ENCODE results near the gene MYO18A.

Gene MYO18A

DNA sequence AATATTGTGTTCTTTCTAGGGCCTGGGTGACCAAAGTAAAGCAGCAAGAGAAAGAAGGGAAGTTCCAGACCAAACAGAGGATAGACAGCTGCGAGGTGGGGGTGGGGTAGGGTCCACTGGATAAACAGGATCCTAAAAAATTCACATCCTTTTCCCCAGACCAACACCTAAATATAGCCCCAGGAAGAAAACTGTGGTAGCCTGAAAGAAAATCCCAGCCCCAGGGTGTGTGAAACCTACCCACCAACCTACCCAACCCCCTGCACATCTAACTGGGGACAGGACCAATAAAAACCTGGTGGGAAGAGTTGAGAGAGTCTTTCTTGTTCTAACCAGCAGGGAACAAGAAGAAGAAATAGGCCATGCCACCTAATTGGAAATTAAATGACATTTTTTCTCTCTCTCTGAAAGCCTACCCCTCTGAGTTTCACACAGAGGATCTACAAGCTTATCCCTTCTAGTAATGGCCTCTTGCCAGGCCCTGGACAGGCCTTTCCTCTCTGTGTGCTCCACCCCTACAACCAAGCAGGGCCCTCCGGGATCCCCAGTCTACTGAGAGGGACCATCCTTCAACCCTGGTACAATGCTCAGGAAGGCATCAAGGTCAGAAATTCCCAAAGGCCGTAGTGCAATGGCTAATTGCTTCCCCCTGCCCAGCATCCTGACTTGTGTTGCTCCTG lies 12.0 kb downstream of the MYO18A start:
- DNase-seq (ENCODE audit: low read depth in 2 of 2): no peak

DNA sequence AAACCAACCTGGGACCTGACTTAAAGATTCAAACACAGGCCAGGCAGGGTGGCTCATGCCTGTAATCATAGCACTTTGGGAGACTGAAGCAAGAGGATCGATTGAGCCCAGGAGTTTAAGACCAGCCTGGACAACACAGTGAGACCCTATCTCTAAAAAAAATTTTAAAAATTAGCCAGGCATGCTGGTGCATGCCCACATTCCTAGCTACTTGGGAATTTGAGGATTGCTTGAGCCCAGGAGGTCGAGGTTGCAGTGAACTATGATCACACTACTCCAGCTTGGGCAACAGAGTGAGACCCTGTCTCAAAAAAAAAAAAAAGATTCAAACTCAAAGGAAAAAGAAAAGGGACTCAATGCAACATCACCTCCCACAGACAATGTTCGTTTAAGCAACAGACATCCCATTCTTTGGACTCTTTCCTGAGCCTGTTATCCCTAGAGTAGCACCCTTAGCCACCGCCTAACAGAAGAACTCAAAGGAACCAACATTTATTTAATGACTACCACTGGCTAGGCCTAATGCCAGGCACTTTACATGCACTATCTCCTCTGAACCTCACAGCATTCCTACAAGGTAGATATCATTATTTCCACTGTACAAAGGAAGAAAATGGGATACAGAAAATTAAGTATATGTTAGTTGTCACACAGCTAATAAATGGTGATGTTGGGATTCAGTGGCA lies 12.7 kb downstream of the MYO18A start:
- no peak for DNase-seq (ENCODE audit: low read depth in 2 of 2)

DNA sequence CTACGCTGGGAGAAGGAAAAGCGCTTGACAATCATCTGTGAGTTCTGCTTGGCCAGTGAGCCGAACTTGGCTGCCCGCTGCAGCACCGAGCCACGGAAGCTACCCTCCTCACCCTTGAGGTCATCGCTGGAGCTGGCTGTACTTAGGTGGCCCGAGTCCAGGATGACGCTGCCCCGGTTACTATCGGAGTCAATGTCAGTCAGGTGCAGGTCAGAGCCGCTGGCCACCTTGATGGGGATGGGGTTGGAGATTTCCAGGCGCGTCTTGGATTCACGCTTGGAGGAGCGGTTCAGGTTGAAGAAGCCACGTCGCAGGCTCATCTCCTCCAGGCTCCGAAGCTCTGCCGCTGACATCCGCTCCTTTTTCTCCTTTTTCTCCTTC lies 13.7 kb downstream of the MYO18A start:
- no peak for DNase-seq (ENCODE audit: low read depth in 2 of 2)

DNA sequence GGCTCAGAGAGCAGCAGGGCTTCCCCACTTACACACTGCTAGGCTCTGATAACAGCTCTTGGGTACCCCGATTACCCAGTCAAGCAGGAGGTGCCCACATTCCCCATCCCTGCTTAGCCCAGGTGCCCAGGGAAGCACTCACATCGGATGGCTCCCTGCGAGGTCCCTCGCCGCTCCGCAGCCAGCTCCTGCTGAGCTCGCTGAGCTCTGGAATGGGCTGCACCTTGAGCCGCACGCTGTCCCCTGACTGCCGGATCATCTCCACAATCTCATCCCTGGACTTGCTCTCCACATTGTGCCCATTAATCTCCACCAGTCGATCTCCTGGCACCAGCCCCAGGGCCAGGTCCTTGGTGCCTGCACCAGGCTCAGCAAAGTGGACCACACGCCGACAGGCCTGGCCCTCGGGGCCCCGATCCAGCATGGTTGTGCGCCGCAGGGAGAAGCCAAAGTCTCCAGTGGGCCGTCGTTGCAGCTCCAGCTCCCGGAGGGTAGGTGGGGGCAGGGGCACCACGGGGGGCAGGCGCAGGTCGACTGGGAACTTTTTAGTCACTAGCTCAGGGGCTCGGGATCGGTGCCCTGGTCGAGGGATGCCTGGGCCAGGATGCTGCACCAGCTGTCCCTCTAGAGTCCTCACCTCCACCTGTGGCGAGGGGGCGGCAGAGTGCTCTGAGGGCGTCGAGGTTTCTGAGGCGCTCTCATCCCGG lies 14.2 kb downstream of the MYO18A start:
- no peak for DNase-seq (ENCODE audit: low read depth in 2 of 2)

DNA sequence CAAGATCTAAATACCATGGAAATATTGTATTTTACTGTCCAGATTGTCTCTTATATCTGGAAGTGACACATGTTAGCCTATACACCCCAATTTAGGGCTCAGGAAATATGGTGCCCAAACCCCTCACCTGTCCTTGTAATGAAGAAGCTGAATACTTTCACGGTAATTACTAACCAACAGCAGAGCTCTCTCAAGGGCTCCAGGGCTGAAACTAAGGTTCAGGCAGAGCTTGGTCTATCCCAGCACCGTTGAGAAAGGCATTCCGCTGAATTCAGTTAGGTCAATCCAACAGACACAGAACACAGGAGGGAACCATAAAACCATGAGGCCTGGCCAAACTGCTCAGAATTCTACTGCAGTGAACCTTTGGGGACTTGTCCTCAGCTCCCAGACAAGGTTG lies 14.9 kb downstream of the MYO18A start:
- DNase-seq (ENCODE audit: low read depth in 2 of 2): no peak

DNA sequence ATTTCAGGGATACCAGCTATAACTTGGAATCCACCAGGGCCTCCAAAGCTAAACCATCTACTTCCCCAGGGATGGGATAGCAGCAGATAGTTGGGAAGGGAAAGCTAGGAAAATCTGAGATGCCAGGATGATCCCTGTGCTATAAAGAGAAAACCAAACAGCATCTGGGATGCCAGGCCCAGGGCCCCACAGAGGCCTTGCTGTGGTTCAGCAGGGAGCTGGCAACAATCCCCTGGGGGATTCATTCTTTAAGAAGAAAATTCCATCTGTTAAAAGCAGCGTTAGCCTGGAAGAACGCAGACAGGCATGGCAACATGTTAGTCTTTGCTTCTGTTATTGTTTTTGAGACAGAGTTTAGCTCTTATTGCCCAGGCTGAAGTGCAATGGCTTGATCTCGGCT lies 16.6 kb downstream of the MYO18A start:
- DNase-seq (ENCODE audit: low read depth in 2 of 2): no peak

DNA sequence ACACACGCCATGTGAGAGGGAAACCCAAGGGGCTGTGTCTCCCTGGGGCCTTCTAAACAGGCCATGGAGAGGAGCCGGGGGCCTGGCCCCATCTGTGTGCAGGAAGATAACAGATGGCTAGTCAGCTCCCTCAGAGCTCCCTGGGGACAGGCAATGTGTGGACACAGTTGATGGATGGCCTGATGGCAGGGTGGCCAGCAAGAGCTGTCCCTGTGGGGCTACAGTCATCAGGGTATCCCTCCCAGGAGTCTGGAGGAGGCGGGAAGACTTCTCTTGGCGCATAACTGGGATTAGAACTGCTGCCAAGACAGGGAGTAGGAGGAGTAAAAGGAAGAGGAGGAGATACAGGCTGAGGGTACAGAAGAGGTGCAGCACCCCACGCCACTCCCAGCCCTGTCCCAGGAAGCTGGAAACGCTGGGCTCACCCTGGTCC lies 17.3 kb downstream of the MYO18A start:
- no peak for DNase-seq (ENCODE audit: low read depth in 2 of 2)

DNA sequence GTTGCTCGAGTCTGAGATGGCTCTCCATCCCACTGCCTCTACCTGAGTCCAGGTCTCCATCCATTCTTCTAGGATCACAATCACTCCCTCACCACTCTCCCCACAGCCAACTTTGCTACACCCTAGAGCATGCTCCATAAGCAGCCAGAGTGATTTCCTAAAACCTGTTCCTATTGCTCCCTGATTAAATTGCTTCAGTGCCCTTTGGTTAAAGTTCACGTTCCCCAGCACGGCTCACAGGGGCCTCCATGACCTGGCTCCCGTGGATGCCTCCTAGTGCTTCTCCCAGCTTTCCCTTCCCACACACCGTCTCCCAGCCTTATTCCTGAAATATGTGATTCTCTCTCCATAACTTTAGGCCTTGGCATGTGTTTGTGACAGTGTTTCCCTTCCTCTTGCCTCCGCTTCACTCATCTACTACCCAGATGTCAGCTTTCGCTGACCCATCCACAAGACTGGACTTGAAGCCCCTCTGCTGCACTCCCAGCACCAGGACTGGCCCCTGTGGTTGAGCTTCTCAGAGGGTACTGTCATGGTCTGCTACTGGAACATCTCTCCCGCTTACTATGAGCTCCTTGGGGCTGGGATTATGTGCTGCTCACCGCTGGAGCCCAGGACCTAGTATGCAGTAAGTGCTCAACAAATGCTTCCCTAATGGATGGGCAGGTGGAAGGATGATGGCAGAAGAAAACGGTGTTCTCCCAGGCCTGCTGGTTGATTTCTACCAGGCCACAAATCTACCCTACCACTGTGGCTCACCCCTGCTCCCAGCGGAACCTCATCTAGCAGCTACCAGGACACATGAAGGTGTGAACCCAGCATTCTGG lies 17.9 kb downstream of the MYO18A start:
- no peak for DNase-seq (ENCODE audit: low read depth in 2 of 2)

DNA sequence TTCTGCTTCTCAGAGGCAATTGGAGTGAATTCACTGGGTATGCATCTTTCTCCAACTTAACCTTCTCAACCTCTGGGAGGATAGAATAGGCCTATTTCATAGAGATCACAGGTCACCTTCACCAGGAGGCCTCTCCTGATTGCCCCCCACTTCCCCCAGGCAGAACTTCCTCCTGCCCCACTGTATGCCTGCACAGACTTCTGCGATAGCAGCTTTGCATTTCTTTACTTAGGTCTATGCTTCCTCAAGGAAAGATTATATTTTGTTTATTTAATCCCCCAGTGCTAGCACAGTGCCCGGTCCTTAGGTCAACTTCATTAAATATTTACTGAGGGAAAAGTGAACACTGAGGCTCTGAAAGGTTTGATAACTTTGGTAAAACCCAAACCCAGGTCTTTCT lies 19.9 kb downstream of the MYO18A start:
- DNase-seq (ENCODE audit: low read depth in 2 of 2): no peak

DNA sequence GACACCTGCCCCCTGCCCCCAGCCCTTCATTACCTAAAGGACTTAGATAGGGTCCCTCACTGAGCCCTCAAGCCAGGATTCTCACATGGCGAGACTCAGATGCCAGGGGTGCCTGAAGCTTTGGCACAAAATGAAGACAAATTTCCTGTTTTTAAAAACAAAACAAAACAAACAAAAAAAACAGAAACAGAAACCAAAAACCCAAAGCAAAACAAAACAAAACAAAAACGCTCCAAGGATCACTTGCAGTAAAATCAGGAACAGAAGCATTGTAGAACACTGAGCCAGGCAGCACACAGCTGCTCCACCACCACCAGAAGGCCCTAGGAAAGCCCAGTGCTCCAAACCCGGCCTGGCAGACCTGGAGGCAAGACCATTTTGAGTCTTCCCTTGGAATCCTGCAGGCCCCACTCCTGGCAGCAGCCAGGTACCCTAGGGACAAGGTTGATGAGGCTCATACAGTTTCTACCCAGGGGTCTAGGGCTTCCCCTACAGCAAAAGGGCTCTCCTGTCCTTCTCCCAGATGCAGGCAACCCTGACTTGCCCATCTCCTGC lies 20.8 kb downstream of the MYO18A start:
- DNase-seq (ENCODE audit: low read depth in 2 of 2): no peak

DNA sequence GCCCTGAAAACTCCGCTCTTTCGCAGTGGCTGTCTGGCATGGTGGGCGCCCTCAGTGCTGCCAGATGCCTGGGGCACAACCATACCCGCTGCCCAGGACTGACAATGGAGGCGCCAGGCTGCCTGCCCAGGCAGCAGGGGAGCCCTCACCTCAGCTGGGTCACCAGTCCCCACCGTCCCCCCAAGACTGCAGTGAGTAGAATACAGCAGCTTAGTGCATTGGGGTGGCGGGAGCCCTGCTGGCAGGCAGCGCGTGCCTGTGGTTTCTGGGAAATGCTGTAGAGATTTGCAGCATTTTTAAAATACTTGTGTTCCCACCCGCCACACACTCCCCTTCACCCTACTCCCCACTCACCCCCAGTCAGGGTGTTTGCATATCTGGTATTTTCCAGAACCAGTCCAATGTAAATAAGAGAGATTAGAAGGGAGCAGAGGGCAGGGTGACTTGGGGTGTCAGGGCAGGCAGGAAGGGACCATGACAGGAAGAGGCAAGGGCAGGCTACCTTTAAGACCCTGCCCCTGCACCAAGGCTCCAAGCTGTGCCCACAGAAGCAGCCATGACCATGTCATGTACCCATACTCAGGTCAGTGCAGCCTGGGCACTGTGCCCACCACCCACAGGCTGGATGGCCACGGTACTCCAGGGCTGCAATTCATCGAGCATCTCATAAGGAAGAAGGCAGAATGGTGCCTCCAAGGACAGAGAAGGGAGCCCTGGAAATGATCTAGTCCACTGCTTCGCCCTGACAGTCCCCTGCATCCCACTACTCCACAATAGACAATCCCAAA lies 21.5 kb downstream of the MYO18A start:
- no peak for DNase-seq (ENCODE audit: low read depth in 2 of 2)

DNA sequence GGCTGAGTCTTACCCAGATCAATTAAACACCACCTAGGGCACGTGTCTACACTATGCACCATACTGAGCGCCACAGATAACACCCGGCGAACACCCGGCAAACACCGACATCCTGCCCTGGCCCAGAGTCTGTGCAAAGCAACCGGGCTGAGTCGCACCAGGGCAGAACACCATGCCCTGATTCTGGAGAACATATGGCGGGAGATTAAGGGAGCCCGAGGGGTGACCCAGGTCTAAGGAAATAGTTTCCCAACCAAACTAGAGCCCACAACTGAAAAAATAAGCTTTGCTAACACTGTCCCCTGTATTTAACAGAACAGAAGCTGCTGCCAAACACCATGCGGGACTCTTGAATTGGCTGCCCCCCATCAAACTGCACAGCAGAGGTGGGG lies 22.1 kb downstream of the MYO18A start:
- no peak for DNase-seq (ENCODE audit: low read depth in 2 of 2)

DNA sequence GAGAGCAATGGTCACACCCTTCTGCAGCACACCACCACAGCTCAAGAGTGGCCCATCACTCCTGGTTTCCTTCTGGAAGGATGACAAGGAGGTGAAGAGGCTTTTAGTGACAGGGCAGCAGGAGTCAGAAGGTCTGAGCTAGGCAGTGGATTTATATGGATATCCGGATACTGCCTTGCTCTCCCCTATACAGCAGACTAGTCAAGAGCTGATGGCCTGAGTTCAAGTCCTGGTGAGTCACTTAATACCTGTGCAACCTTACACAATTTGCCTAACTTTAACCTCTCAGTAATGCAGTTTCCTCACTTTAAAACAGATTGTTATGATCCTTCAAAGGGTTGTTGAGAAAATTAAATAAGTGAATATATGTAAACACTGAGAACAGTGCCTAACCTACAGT lies 22.9 kb downstream of the MYO18A start:
- DNase-seq (ENCODE audit: low read depth in 2 of 2): no peak

DNA sequence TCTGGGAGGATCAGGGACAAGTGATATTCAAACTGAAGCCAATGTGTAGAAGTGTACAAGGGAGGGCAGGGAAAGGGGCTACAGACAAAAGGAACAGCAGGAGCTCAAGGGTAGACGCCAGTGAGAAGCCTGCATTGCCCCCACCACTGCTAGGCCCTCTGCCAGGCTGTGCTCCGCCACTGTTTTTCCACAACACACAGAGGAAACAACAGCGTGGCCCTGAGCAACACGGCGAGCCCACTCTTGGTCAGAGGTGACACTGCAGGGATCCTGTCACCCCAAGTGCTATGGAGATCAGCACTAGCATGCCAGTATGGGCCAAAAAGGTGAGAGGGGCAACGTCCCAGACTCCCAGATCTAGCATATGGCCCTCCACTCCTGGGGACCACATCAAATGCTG lies 23.4 kb downstream of the MYO18A start:
- no peak for DNase-seq (ENCODE audit: low read depth in 2 of 2)

DNA sequence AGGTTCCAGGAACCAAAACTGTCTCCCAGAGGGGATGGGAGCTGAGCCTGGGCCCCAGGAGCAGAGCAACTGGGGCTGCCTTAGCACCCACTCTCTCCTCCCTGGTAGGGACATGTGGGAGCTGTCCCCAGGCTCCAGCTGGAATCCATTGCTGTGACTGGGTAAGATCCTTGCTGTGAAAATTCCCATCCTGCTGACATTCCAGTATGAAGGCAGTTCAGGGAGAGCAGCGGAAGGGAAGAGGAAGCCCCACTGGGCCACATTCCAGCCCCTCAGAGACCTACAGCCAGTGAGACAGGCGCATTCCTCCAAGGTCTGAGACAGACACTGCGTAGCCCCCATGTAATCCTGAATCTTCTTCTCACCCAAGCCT lies 24.2 kb downstream of the MYO18A start:
- no peak for DNase-seq (ENCODE audit: low read depth in 2 of 2)

DNA sequence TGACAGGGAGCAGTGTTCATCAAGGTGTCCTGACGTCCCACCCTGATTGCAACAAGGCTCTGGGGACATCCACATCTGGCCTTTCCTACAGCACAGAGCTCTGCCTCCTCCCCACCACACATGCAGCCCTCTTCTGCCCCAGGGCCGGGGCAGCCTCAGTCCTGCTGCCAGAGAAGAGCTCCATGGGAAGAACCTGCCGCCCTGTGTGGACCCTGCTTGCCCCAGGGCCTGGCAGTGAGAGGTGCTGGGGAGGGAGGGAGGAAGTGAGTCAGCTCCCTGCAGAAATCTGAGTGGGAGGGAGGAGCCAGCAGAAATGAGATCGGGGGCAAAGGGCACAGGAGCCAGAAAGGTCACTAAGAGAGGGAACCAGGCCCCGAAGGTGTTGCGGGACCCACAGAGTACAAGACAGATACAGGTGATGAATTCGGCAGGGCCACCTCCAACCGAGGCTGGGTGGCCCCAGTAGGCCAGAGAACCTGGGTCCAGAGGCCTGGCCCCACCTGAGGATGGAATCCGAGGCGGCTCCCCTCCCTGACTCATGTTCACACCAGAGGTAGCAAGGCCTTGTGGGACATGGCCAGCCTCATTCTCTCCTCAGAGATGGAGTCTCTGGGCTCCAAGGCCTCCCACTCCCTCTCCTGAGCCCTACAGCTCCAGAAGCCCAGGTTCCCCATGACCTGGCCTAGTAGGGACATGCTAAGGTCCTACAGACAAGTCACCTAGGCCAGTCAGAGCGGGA lies 24.8 kb downstream of the MYO18A start:
- DNase-seq (ENCODE audit: low read depth in 2 of 2): no peak

DNA sequence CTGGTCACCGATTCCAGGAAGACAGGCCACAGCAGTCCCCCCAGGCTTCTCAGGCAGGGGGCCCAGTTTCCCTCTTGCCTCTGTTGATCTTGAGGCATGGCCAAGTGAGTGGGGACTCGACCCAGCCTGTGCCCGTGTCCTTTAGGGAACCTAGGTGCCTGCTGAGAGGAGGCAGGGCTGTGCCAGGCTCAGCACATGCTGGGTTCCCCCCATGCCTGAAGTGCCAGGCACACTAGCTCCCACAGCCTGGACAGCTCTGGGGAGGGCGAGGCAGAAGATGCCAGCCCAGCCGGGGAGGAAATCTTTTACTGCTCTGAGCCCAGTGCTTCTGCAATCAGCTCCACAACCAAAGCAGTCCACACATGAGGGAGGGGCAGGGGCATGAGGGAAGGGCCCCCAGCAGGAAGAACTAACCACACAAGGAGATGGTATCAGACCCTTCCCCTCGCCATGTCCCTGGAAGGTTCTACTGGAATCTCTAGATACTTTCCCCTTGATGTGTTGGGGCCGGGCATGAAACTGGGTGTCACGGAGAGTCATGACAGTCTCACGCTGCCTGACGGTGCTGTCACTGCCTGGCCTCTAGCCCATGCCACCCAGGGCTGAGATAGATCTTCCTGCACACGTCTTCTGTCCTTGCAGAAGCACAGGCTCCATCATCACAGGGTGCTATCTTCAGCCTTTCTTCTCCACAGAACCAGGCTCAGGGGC lies 25.5 kb downstream of the MYO18A start:
- DNase-seq (ENCODE audit: low read depth in 2 of 2): no peak

DNA sequence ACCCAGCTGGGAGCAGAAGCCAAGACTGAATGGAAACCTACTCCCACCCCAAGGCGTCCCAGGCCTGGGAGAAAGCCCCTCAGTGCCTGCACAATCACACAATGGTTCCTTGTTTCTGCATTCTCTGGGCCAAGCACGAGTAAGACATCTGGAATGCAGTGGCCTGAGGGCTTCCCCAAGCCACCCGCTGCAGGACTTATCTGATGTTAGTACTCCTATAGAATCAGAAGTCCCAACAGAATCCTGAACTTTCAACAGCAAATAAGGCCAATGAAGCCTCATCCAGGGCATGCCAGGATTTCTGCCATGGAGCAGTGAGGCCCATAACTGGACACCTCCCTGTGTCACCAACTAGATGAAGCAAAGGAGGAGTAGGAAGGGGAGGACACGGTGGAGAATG lies 28.6 kb downstream of the MYO18A start:
- DNase-seq (ENCODE audit: low read depth in 2 of 2): no peak

DNA sequence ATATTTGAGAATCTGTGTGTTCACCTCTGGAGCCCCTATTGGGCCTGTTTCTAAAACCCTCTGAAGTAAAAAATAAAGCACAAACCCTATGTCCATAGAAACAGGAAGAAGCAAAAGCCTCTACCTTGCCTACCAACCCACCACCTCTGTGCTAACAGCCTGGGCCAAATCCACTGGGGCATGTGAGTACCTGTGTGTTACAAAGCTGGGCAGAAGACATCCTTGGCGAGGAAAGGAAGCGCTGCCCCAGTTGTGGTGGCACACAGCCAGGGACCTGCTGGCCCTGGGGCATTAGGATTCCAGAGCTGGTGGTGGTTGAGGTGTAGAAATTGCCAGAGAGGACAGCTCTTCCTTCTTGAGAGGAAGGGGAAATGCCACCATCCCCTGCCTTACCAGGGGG lies 30.0 kb downstream of the MYO18A start:
- no peak for DNase-seq (ENCODE audit: low read depth in 2 of 2)
